ENCODE measurements around the gene ENAH. TPM values are rescaled to one million over a fixed set of nuclear protein-coding genes. Genes with fewer than 3 reads are reported as not detected.

Gene ENAH
- total and polyA plus RNA-seq, 9 of the 15 experiments (the other 6 are each of a cell fraction or from before 2014, with no cell fraction given) = 0.03 to 1.2 (median 0.15) TPM

- no peak for TF ChIP-seq ZSCAN32 (CRISPR knock-in tag; IDR thresholded peaks at IDR 0.05)
- TF ChIP-seq HMG20A (CRISPR knock-in tag; conservative IDR thresholded peaks at IDR 0.05) = no peak
- TF ChIP-seq DDX20 (tag; IDR thresholded peaks at IDR 0.05; ENCODE audit: low read depth) = no peak
- peak; percentile 100 for TF ChIP-seq RAD21 (CRISPR knock-in tag; conservative IDR thresholded peaks at IDR 0.05 in 1 of 2, IDR thresholded peaks at IDR 0.05 in 1 of 2)
- TF ChIP-seq MCM5 (IDR thresholded peaks at IDR 0.05; ENCODE audit: low read depth) = no peak
- TF ChIP-seq USF2 (CRISPR knock-in tag; IDR thresholded peaks at IDR 0.05) = no peak
- TF ChIP-seq CBX2 (IDR thresholded peaks at IDR 0.05; ENCODE audit: insufficient read depth, low read length, poor library complexity, severe bottlenecking) = no peak
- TF ChIP-seq PBX2 (CRISPR knock-in tag; IDR thresholded peaks at IDR 0.05; ENCODE audit: low read depth) = no peak
- TF ChIP-seq PBX2 (tag; conservative IDR thresholded peaks at IDR 0.05; ENCODE audit: low read depth) = no peak
- no peak for TF ChIP-seq TOE1 (IDR thresholded peaks at IDR 0.05; ENCODE audit: borderline replicate concordance)
- peak; percentile 47; the same call in 1 of the 2 replicates for TF ChIP-seq TOE1 (CRISPR knock-in tag; IDR thresholded peaks at IDR 0.05; ENCODE audit: borderline replicate concordance, low read depth)
- no peak for TF ChIP-seq THRAP3 (IDR thresholded peaks at IDR 0.05; ENCODE audit: borderline replicate concordance)
- TF ChIP-seq PML (IDR thresholded peaks at IDR 0.05; ENCODE audit: low read length) = no peak
- TF ChIP-seq ZNF445 (CRISPR knock-in tag; IDR thresholded peaks at IDR 0.05; ENCODE audit: low read depth) = 0 out of 2 replicates have a peak, but pooled peaks have one; percentile 37
- no peak for TF ChIP-seq DLX4 (CRISPR knock-in tag; IDR thresholded peaks at IDR 0.05)
- no peak for TF ChIP-seq MTA1 (IDR thresholded peaks at IDR 0.05; ENCODE audit: borderline replicate concordance)
- no peak for TF ChIP-seq HES1 (IDR thresholded peaks at IDR 0.05; ENCODE audit: low read depth)
- TF ChIP-seq ZNF253 (CRISPR knock-in tag; conservative IDR thresholded peaks at IDR 0.05) = no peak
- TF ChIP-seq ZNF583 (CRISPR knock-in tag; IDR thresholded peaks at IDR 0.05) = no peak
- TF ChIP-seq ZNF830 (CRISPR knock-in tag; IDR thresholded peaks at IDR 0.05) = no peak
- TF ChIP-seq ZNF717 (CRISPR knock-in tag; IDR thresholded peaks at IDR 0.05) = no peak
- TF ChIP-seq PCBP2 (IDR thresholded peaks at IDR 0.05; ENCODE audit: low read depth, low read length, poor library complexity, severe bottlenecking) = no peak
Measured at GRCh38 chr1:225474986-225475820, 177.7 kb downstream of the ENAH start (continued).
